Ishikawa (cell line): ENCODE measurements around the gene DPF1.
A peak's percentile ranks its signal among the peaks of the same experiment; 100 is the strongest.

Source experiments
- CEBPB ChIP-seq: IDR thresholded peaks from 2 replicates; pipeline ENCODE4 v1.6.1; 2012
- CREB1 ChIP-seq: IDR thresholded peaks from 2 replicates; pipeline ENCODE4 v1.6.1; 2012; ENCODE audit warnings: low read depth
- EGR1 ChIP-seq: IDR thresholded peaks from 2 replicates; pipeline ENCODE4 v1.6.1; 2012
- EP300 ChIP-seq: IDR thresholded peaks from 2 replicates; pipeline ENCODE4 v1.6.1; 2012; ENCODE audit warnings: borderline replicate concordance
- FOXM1 ChIP-seq: IDR thresholded peaks from 2 replicates; pipeline ENCODE4 v1.6.1; 2012; ENCODE audit warnings: low read depth, borderline replicate concordance
- NFIC ChIP-seq: IDR thresholded peaks from 2 replicates; pipeline ENCODE4 v1.6.1; 2012
- RAD21 ChIP-seq: IDR thresholded peaks from 2 replicates; pipeline ENCODE4 v1.6.1; 2012; ENCODE audit warnings: low read depth
- REST ChIP-seq: IDR thresholded peaks from 2 replicates; pipeline ENCODE4 v1.6.1; 2012; ENCODE audit warnings: low read depth, mild to moderate bottlenecking
- TAF1 ChIP-seq: IDR thresholded peaks from 2 replicates; pipeline ENCODE4 v1.6.1; 2012; ENCODE audit warnings: low read depth, mild to moderate bottlenecking
- TCF12 ChIP-seq: IDR thresholded peaks from 2 replicates; pipeline ENCODE4 v1.6.1; 2012; ENCODE audit warnings: low read depth
- TEAD4 ChIP-seq: IDR thresholded peaks from 2 replicates; pipeline ENCODE4 v1.6.1; 2012
- USF1 ChIP-seq: IDR thresholded peaks from 2 replicates; pipeline ENCODE4 v1.6.1; 2012
- YY1 ChIP-seq: IDR thresholded peaks from 2 replicates; pipeline ENCODE4 v1.6.1; 2012; ENCODE audit warnings: low read depth
- ZBTB7A ChIP-seq: IDR thresholded peaks from 2 replicates; pipeline ENCODE4 v1.6.1; 2012; ENCODE audit warnings: low read depth
- TF ChIP-seq, protein P1 (sequence below): IDR thresholded peaks from 2 replicates; pipeline ENCODE4 v1.6.1; 2012

Gene DPF1

GRCh38 chr19:38262585-38263268 lies 38.7 kb upstream of the DPF1 start:
- TF ChIP-seq TCF12 (no peak), ZBTB7A (no peak), NFIC (no peak), EP300 (0 out of 2 replicates have a peak, but pooled peaks have one; percentile 20), FOXM1 (no peak), YY1 (no peak), TAF1 (no peak), RAD21 (no peak)
- TF ChIP-seq, protein P1, sequence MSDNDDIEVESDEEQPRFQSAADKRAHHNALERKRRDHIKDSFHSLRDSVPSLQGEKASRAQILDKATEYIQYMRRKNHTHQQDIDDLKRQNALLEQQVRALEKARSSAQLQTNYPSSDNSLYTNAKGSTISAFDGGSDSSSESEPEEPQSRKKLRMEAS = 0 out of 2 replicates have a peak, but pooled peaks have one; percentile 21

DNA sequence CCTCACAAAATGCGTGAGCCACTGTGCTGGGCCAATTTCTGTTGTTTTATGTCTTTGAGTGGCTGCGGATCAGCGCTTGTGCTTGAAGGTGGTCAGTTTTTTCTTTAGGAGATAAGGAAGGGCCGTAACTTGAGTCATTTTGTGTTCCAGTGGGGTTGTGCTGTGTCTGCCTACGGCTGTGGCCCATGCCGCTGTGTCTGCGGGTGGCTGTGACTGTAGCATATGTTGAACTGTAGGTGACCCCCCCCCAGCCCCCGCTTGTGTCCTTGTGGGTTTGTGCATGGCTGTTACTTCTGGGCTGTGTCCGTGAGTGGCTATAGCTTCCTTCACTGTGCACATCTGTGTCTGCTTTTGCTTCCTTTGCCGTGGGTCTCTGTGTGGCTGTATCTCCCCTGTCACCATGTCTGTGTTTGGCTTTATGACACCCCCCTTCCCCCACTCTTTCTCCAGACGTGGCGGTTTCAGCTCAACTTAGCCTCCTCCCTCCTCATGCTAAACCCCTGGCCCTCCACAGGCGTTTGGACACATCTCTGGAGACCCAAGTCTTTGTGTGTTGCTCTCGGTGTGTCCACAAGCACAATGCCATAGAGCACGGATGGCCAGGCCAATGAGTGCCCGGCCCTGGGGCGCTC lies 31.5 kb upstream of the DPF1 start:
- TF ChIP-seq USF1 (no peak), CEBPB (no peak), REST (no peak), TCF12 (no peak), TEAD4 (no peak)

DNA sequence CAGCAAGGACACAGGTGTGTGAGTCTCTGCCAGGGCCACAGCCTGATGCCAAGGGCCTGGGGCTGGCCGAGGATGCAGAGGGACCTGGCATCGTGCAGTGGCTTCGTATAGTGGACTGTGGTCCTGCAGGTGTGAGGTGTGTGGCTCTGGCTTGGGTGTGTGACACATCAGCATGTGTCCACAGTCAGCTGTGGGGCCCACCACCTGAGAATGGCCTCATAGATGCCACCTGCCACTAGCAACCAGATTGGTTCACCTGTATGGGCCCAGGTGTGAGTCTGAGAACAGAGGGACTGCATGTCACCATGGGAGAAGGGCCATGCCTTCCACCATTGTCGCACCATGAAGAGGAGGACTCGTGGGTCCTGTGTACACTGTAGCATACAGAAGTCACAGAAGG lies 29.8 kb upstream of the DPF1 start:
- TF ChIP-seq REST (no peak), TAF1 (no peak), USF1 (no peak), ZBTB7A (no peak), FOXM1 (no peak), EP300 (no peak)
- TF ChIP-seq, protein P1 = no peak

DNA sequence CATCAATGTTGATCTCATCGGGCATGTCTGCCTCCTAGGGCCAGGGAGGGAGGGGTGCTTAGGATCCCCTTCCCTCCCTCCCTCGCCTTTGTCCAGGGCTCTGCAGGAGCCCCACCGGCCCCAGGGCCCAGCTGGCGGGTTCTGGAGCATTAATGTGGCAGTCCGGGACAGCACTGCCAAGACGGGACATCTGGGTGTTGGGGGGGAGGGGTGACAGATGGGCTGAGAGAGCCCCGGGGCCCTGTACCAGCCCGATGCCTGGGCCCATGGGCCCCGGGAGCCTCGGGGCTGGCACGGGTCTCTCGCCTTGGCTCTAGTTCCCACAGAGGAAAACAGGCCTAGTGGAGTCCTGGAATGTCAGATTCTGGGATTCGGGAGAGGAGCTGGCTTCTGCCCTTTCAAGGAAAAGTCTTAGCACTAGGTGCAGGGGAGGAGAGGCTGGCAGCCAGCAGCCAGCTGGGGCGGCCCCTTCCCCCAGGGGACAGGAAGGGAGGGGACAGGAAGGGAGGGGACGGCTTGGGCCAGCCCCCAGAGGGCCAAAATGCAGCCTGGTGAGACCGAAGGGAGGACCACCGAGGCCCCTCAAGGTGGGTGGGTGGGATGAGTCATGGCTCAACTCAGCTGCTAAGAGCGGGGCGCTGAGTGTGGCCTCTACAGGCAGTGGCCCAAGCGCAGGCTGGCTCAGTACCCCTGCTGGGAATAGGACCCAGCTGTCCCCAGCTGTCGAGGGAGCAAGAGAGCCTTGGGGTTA lies 29.1 kb upstream of the DPF1 start:
- TF ChIP-seq TEAD4 (no peak), ZBTB7A (peak; percentile 64)

DNA sequence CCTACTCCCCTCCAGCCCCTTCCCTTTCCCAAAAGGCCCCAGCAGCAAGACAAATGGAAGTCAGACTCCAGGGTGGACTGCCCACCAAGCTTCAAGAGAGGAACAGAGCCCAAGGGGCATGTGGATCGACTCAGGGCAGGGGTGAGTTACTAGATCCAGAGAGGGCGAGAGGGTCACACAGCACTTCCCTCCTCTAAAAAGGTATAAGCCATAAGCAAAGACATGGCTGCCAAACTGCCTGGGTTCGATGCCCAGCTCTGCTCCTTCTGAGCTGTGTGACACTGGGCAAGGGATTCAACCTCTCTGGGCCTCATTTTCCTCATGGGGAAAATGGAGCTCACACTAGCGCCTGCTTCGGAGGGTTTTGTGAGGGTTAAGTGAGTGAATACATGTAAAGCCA lies 28.4 kb upstream of the DPF1 start:
- TF ChIP-seq USF1 = no peak
- TF ChIP-seq FOXM1 = no peak
- no peak for TF ChIP-seq REST
- TF ChIP-seq CEBPB = no peak
- TF ChIP-seq EP300 = no peak
- TF ChIP-seq YY1 = no peak
- no peak for TF ChIP-seq NFIC
- no peak for TF ChIP-seq EGR1
- TF ChIP-seq TAF1 = no peak
- no peak for TF ChIP-seq ZBTB7A
- TF ChIP-seq, protein P1 = no peak
- no peak for TF ChIP-seq CREB1
- no peak for TF ChIP-seq TCF12
- TF ChIP-seq TEAD4 = no peak
- TF ChIP-seq RAD21 = no peak
